Activated CD8-positive, alpha-beta T cell treated with anti-CD3 and anti-CD28 coated beads for 36 hours (primary cell): Measurements from ENCODE around the gene OSR1. TPM values are rescaled to one million over a fixed set of nuclear protein-coding genes. Genes with fewer than 3 reads are reported as not detected.
"Not testable (repeated sequence)": the region's sequence is repeated elsewhere in the genome, so short reads cannot be mapped to it uniquely, and the experiment has no call there.

Experiments used
- ATAC-seq: fragments of 200-7000 bp; cut with Tn5 transposase; one replicate; pipeline ENCODE4 v1.10.0; 2021; ENCODE audit warnings: mild to moderate bottlenecking, moderate library complexity
- CTCF ChIA-PET: fragments of 350-600 bp; sonication (Branson Sonifier 250); formaldehyde crosslinking; loops from one replicate; lab custom pipeline; 2021; ENCODE audit warnings: antibody characterized with exemption; lab: Charles Lee
- POLR2A ChIA-PET: fragments of 350-600 bp; sonication (Branson Sonifier 250); formaldehyde crosslinking; loops from one replicate; lab custom pipeline; 2021; ENCODE audit warnings: antibody characterized with exemption; lab: Charles Lee
- DNase-seq: peaks from one replicate; pipeline ENCODE4 v3.0.0-alpha.2; 2020
- H3K27ac Mint-ChIP-seq: one replicate; pipeline ENCODE4 v1.8.0; 2021; ENCODE audit warnings: mild to moderate bottlenecking, mixed read lengths
- H3K27me3 Mint-ChIP-seq: one replicate; pipeline ENCODE4 v1.8.0; 2021; ENCODE audit warnings: mixed read lengths
- H3K36me3 Mint-ChIP-seq: one replicate; pipeline ENCODE4 v1.8.0; 2021; ENCODE audit warnings: low read depth, mixed read lengths
- H3K4me1 Mint-ChIP-seq: one replicate; pipeline ENCODE4 v1.8.0; 2021; ENCODE audit warnings: low read depth, mixed read lengths
- H3K4me3 Mint-ChIP-seq: one replicate; pipeline ENCODE4 v1.8.0; 2021; ENCODE audit warnings: mild to moderate bottlenecking, moderate library complexity, mixed read lengths
- H3K9me3 Mint-ChIP-seq: one replicate; pipeline ENCODE4 v1.8.0; 2021; ENCODE audit warnings: mixed read lengths
- intact Hi-C: fragments of 100-400 bp; cut with micrococcal nuclease; formaldehyde crosslinking; loops from one replicate; pipeline ENCODE4 v1.10.0; 2022
- total RNA-seq, 2 experiments: library from RNA; stranded (reverse); gene quantifications; one replicate each; pipeline ENCODE4 v1.2.3, GENCODE V29; 2021
- TF ChIP-seq, protein P1 (sequence below): fragments of 200-600 bp; IDR thresholded peaks from one replicate; pipeline ENCODE4 v1.8.0; 2022; ENCODE audit warnings: antibody characterized with exemption, mild to moderate bottlenecking

The OSR1 gene
- total RNA-seq, 2 experiments from 2014 or later: not detected

DNA sequence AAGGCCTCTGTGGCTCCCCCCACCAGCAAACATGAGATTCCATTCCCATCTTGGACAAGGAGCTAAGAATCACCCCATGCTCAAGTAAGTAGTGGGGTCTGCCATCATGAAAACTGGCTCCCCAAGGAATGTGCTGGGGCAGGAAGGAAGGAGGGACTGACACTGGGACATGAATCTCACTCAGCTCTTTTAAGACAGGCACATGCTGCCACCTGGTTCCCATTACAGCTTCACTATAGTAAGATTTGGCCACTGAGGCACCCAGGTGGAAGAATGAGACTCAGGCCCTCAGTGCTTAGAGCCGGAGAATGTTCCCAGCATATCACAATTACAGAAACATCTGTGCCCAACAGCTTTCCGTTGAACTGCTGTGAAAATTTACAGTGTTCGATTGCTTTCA lies 38.7 kb downstream of the OSR1 start:
- ATAC-seq: no peak
- H3K36me3 Mint-ChIP-seq: no peaks in the 10 kb centered on the region
- no peaks in the 10 kb centered on the region for H3K27me3 Mint-ChIP-seq
- ChIA-PET CTCF (no interaction called here), POLR2A (no interaction called here)
- no peak for DNase-seq
- no peak overlapping the region for H3K27ac Mint-ChIP-seq
- TF ChIP-seq, protein P1, sequence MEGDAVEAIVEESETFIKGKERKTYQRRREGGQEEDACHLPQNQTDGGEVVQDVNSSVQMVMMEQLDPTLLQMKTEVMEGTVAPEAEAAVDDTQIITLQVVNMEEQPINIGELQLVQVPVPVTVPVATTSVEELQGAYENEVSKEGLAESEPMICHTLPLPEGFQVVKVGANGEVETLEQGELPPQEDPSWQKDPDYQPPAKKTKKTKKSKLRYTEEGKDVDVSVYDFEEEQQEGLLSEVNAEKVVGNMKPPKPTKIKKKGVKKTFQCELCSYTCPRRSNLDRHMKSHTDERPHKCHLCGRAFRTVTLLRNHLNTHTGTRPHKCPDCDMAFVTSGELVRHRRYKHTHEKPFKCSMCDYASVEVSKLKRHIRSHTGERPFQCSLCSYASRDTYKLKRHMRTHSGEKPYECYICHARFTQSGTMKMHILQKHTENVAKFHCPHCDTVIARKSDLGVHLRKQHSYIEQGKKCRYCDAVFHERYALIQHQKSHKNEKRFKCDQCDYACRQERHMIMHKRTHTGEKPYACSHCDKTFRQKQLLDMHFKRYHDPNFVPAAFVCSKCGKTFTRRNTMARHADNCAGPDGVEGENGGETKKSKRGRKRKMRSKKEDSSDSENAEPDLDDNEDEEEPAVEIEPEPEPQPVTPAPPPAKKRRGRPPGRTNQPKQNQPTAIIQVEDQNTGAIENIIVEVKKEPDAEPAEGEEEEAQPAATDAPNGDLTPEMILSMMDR: no peak
- no peaks in the 10 kb centered on the region for H3K4me1 Mint-ChIP-seq
- no peak overlapping the region for H3K4me3 Mint-ChIP-seq
- no peaks in the 10 kb centered on the region for H3K9me3 Mint-ChIP-seq
- intact Hi-C loops: no loop called here

DNA sequence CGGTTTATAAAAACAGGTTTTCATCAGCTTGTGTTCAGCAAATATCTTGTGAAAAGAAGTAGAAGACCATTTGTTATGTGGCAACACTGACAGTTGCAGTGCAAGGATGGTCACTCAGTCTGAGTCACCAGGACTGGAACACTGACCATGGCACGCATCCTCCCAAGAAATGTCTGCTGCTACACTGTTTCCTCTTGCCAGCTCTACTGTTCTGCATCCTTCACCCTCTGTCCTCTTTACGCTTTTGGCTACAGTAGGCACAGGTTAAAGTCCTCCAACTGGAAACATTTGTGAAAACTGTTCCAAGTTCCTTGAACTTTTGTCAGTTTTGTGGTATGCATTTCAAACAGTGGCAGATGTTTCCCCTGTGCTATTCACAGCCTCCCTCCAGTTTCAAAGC lies 39.4 kb downstream of the OSR1 start:
- Mint-ChIP-seq H3K27me3 (no peaks in the 10 kb centered on the region), H3K9me3 (no peaks in the 10 kb centered on the region), H3K4me1 (no peaks in the 10 kb centered on the region), H3K36me3 (no peaks in the 10 kb centered on the region), H3K27ac (no peak overlapping the region), H3K4me3 (no peak overlapping the region)
- ATAC-seq: no peak
- intact Hi-C loops: no loop called here
- ChIA-PET CTCF (no interaction called here), POLR2A (no interaction called here)
- TF ChIP-seq, protein P1: no peak
- no peak for DNase-seq

DNA sequence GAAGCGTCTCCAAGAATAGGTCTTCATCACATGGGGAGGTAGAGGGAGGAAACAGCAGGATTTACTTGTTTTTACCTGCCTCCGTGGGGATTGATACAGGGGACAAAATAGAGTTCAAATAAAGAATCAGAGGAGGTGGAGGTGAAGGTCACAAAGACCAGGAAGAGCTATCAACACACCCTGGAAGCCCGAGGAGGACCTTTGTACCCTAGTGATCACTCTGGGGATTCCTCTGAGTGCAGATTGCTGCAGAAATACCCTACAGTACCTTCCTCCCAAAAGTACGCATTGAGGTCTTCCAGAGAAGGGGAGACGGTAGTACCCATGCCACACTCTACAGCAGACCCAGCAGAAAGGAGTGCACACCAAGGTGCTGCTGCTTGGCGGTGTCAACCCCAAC lies 44.9 kb downstream of the OSR1 start:
- POLR2A ChIA-PET: no interaction called here
- H3K9me3 Mint-ChIP-seq: peaks cover 3% of the 10 kb centered on the region

DNA sequence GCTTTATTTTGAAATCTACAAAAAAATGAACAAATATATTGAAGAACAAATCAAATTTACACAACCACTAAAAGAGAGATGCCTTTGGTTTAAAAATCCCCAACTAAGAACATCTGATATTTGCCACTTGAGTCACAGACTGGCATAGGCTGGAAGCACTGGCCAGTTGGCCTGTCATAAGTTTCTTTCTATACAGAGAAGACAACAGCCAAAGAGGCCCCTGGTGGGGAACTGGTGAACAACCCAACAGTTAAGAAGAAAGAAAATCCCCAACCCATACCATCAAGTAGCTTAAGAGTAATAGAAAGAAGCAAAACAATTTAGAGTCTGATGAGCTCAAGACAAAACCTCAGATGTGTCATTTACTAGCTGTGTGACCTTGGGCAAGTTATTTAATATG lies 45.5 kb downstream of the OSR1 start:
- DNase-seq (no peak), ATAC-seq (no peak)
- POLR2A ChIA-PET: no interaction called here
- Mint-ChIP-seq H3K36me3 (no peaks in the 10 kb centered on the region), H3K27me3 (no peaks in the 10 kb centered on the region), H3K4me3 (no peak overlapping the region), H3K4me1 (no peaks in the 10 kb centered on the region), H3K9me3 (peaks cover 5% of the 10 kb centered on the region), H3K27ac (no peak overlapping the region)
- intact Hi-C loops: no loop called here
- CTCF ChIA-PET: no interaction called here
- TF ChIP-seq, protein P1: no peak

More for the DNA sequence above, 44.9 kb downstream of the OSR1 start:
- Mint-ChIP-seq H3K4me3 (no peak overlapping the region), H3K27me3 (no peaks in the 10 kb centered on the region), H3K36me3 (no peaks in the 10 kb centered on the region), H3K4me1 (no peaks in the 10 kb centered on the region), H3K27ac (no peak overlapping the region)
- DNase-seq (no peak), ATAC-seq (no peak)
- CTCF ChIA-PET: interaction anchor here (0.8 kb wide), 1 partner anchor 31 kb away, joined by 3 read pairs; no protein-coding TSS in a partner anchor
- intact Hi-C loops: no loop called here
- TF ChIP-seq, protein P1: no peak

DNA sequence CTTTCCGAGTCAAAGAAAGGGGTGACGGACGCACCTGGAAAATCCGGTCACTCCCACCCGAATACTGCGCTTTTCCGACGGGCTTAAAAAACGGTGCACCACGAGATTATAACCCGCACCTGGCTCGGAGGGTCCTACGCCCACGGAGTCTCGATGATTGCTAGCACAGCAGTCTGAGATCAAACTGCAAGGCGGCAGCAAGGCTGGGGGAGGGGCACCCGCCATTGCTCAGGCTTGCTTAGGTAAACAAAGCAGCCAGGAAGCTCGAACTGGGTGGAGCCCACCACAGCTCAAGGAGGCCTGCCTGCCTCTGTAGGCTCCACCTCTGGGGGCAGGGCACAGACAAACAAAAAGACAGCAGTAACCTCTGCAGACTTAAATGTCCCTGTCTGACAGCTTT lies 52.4 kb downstream of the OSR1 start:
- POLR2A ChIA-PET, CTCF ChIA-PET, ATAC-seq, intact Hi-C loops, H3K4me1 Mint-ChIP-seq, H3K27ac Mint-ChIP-seq, DNase-seq, H3K36me3 Mint-ChIP-seq, H3K27me3 Mint-ChIP-seq, H3K9me3 Mint-ChIP-seq, H3K4me3 Mint-ChIP-seq: not testable (repeated sequence)

DNA sequence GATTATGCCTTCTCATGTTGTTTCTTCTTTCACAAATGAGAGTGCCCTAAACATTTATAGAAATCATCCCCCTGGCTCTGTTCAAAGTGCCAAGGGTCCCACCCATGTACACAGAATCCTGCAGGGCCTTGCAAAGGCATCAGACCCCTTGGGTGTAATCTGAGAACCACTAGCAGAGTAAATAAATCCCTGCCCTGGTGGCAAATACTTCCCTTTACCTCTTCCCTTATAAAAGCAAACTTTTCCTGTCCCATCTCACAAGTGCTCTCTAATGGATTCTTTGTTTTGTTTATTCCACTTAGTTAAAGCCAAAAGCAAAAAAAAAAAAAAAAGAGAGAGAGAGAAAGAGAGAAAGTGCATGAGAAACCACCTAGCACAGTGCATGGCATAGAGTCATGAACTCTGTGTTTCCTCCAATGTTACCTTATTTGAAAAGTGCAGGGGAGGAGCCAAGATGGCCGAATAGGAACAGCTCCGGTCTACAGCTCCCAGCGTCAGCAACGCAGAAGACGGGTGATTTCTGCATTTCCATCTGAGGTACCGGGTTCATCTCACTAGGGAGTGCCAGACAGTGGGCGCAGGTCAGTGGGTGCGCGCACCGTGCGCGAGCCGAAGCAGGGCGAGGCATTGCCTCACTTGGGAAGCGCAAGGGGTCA lies 52.9 kb downstream of the OSR1 start:
- H3K9me3 Mint-ChIP-seq, CTCF ChIA-PET, H3K27ac Mint-ChIP-seq, H3K4me3 Mint-ChIP-seq, H3K27me3 Mint-ChIP-seq, ATAC-seq, H3K36me3 Mint-ChIP-seq, DNase-seq, POLR2A ChIA-PET, intact Hi-C loops, H3K4me1 Mint-ChIP-seq: not testable (repeated sequence)
